ENCODE results near the gene SF3B5.
"Not testable (repeated sequence)": the region's sequence is repeated elsewhere in the genome, so short reads cannot be mapped to it uniquely, and the experiment has no call there.

Gene SF3B5

DNA sequence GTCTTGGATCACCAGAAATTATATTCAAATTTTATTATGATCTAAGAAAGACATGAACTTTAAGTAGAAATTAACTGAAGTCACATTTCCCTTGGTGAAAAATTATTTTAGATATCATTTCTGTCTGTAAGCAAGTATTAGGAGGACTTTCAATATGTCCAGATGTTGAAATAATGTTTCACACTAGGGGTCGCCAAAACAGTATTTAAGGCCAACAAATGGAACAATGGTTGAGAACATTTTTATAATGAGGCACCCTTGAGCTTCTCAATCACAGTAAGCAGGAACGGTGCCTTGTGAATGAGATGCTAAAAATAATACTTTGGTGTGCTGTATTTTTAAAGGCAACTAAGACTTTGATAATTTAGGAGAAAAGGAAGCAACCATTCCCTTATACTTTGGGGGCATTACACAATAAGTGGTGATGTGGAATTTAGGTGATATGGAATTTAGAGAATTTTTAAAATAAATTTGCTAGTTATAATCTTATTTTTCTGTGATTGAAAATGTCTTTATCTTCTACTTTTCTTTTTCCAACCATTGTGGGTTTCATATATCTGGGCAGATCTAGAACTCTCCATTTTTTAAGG, 9.6 kb upstream of the SF3B5 start:
- peak; percentile 60 for DNase-seq (ENCODE audit: low spot score)

DNA sequence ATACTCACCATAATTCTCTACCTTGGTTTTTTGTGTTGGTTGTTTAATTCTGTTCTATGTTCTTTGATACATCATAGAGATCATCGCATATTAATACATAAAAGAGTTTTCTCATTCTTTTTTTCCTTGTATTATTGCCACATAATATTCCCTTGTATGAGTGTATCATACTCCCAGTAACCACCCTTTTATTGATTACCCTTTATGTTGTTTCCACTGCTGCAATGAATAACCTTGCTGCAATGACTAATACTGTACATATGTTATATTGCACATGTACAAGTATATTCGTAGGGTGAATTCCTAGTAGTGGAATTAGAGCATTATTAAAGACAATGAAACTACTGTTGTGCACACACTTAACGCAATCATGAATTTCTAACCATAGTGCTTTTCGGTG, 9.1 kb upstream of the SF3B5 start:
- no peak for DNase-seq (ENCODE audit: low spot score)

DNA sequence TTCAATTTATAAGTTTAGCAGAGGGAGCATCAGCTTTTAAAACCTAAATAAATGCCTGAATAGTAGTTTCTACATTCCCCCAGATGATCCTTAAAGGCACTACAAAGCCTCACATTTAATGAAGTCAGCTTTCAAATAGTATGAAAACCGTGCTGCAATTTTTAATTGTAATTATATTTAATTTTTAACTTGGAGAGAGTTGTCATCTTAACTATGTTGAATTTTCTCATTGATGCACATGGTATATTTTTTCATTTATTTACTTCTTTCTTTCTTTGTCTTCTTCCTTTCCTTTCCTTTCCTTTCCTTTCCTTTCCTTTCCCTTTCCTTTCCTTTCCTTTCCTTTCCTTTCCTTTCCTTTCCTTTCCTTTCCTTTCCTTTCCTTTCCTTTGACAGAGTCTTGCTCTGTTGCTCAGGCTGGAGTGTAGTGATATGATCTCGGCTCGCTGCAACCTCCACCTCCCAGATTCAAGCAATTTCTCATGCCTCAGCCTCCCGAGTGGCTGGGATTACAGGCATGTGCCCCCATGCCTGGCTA, 7.7 kb upstream of the SF3B5 start:
- DNase-seq (ENCODE audit: low spot score): no peak

DNA sequence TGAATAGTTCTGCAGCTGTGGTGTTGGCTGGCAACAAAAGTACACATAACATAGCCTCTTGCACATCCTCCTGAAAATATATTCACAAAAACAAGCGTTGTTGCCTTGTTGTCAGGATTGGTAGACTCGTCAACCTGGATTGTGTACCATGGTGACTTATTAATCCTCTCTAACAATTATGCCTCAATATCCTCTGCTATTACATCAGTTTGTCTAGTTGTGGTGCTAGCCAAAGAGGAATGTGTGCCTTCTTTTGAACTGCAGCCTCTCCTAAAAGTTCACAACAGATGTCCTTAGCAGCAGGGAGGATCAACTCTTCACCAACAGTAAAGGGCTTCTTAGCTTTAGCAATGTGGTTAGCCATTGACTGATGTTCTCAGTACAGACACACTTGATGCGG, 3.6 kb upstream of the SF3B5 start:
- DNase-seq (ENCODE audit: low spot score): no peak

DNA sequence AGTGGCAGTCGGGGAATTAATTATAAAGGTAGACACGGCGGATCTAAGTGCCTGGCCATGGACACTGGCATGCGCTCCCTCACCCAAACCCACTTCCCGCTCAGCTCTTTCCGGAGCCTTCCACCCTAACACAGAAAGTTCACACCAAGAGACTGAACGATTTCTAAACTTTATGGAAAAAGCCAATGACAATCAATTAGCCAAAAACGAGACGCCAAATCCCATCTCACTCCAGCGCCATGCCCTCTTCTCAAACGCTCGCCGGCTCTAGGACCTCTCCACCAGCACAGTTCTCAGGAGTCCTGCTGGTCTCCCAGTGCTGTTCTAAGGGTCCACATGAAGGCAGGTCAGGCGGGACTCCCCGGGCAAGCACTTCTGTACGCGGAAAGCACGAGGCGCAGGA, 641 bp downstream of the SF3B5 start:
- DNase-seq (ENCODE audit: low spot score): no peak

DNA sequence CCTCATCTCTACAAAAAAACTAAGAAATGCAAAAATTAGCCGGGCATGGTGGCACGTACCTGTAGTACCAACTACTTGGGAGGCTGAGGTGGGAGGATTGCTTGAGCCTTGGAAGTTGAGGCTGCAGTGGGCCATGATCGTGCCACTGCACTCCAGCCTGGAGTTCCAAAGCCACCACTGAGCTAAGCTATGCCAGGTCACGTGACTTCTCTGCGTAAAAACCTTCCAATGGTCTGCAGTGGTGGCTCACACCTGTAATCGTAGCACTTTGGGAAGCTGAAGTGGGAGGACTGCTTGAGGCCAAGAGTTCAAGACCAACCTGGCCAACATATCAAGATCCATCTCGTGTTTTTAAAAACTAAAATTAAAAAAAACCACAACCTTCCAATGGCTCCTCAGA, 1.7 kb downstream of the SF3B5 start:
- no peak for DNase-seq (ENCODE audit: low spot score)

DNA sequence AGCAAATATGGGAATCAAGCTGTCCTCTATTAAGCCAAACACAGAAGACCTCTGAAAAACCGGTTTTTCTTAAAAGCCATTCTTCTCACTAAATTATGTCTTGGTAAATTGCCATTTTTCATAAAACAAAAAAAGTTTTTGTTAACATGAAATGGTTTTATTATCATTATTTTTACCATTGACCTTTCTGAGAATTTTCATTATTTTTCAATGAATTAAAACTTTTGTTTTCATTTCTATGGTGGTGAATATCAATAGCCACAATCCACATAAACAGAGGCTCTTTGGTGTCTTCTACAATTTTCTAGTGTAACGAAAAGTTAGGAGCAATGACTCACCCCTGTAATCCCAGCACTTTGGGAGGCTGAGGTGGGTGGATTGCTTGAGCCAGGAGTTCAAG, 2.1 kb downstream of the SF3B5 start:
- DNase-seq (ENCODE audit: low spot score): no peak

DNA sequence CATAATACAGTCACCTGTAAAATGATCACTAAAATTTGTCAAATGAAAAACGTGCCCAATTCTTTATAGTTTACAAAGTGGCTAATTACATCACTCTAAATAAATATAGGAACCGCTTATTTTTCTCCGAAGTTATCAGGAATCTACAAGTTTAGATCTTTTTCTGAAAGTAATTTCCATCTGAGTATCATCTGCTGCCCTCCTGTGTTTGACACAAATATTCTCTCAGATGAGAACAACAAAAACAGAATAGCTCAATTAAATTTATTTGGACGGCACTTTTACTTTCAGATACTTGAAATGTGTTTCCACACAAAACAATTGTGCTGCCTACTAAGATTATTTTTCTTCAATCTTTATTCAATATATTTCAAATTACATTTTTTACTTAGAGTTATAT, 5.0 kb downstream of the SF3B5 start:
- DNase-seq (ENCODE audit: low spot score): no peak

DNA sequence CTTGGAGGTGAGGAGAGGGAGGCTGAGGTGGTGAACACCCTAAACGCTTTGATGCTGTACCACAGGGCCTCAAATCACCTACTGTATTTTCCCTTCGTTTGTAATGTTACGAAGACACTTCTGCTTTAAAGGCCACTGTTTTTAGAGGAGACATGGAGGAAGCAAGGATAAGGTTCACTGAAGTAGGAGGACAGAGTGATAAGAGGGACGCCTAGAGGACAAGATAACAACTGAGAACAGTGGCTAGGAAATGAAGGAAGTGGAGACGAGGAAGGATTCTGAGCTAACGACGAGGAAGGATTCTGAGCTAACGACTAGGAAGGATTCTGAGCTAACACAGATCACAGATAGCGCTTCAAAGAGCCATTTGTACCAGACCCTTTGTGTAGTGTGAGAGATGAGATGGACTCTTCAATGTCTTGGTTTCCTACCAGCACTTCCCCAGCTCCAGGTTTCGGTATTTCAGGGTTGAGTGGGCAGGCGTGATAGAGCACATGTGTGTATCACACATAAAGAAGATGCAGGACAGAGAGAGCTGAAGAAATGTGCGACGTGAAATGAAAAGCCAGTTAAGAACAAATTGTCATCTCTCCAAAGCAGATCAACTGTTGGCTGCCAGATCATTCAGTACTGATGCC, 7.5 kb downstream of the SF3B5 start:
- DNase-seq (ENCODE audit: low spot score): no peak

DNA sequence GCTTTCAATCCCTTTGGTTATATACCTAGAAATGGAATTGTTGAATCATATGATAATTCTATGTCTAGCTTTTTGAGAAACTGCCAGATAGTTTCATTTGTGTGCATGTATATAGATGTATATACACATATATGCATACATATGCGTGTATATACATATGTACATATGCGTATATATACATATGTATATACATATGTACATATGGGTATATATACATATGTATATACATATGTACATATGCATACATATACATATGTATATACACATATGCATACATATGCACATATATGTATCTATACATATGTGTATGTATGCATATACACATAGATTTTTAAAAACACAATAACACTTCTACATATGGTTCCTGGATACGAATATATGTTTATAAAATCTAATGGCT, 8.4 kb downstream of the SF3B5 start:
- DNase-seq (ENCODE audit: low spot score): no peak

DNA sequence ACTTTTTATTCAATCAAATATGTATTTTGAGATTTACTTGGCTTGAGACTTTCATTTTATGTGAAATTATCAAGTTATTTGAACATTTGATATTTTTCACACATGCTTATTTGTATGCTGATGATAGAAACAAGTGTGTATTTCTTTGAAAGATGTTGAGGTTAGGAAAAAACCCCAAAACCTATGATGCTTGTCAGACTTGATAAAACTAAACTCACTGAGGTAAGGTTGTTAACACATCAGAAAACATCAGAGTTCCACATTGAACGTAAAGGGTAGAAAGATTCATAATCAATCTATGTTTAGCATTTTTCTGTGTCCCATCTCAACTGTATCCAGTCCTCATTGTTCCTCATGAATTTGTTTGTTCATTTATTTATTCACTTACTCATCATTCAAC, 12.2 kb downstream of the SF3B5 start:
- DNase-seq (ENCODE audit: low spot score): no peak

DNA sequence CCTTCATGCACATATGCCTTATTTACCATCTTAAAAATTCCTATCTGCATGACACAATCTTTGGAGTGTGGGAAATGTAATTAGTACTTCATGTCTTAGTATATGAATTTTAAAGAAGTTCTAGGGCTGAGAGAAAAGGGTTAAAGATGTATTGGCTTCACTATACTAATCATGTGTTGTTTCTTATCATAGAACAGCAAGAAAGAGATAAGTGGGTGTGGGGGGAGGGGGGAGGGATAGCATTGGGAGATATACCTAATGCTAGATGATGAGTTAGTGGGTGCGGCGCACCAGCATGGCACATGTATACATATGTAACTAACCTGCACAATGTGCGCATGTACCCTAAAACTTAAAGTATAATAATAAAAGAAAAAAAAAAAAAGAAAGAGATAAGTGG, 13.0 kb downstream of the SF3B5 start:
- DNase-seq (ENCODE audit: low spot score): not testable (repeated sequence)

DNA sequence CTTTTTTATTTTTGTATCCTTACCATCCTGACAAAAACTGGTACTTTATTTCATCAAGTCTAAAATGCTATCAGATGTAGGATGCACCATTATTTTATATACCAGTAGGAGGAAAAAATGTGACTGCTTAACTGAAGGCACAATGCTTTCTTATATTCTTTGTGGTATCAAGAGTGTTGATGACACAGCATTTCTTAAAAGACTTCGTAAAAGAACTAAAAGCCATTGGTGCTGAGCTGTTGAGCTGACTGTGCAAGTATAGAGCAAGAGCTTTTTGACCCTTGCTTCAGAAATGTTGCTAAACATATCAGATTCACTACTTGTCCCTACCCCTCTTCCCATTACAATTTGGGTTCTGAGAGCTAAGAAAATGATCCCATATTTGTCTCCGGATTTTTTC, 17.5 kb downstream of the SF3B5 start:
- DNase-seq (ENCODE audit: low spot score): no peak

DNA sequence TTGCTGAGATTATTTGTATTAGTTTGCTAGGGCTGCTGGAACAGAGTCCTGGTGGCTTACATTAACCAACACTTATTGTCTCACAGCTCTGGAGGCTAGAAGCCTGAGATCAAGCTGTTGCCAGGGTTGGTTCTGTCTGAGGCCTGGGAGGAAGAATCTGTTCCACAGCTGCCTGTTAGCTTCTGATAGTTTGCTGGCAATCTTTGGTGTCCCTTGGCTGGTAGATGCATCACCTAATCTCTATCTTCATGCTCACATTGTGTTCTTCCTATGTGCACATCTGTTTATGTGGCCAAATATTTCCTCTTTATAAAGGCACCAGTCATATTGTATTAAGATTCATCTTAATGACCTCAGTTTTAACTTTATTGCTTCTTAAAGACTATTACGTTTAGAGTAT, 19.5 kb downstream of the SF3B5 start:
- no peak for DNase-seq (ENCODE audit: low spot score)

DNA sequence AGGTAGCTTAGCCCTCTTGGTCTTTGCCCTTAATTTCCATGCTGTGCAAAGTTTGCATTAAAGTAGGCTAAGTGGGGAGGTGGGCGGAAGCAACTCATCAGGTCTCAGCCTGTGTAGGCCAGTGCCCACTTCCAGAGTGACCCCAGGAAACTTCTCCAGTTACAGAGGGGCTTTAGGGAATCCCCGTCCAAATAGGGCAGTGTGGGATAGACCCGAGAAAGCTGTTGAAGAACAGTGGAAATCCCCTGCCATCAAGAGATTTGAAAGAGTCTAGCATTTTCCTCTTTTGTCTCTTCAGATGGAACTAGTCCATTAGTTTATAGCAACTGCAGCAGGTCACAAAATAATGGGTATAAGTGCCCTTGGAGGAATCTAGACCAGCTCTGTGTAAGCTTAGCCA, 20.2 kb downstream of the SF3B5 start:
- no peak for DNase-seq (ENCODE audit: low spot score)

DNA sequence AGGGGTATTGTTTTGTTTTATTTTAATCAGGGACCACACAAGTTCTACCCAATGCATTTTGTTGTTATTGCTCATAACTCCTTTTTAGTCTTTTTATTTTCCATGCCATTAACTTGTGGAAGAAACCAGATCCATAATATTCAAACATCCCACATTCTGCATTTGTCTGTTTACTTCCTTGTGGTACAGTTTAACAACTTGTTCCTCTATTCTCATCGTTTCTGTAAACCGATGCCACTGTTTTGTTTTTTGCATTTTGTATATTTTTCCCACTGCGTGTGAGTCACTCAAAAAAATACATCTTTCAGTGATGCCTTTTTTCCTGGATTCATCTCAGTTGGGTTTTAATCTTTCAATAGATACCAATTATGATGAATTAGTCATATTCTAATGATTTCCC, 22.3 kb downstream of the SF3B5 start:
- DNase-seq (ENCODE audit: low spot score): no peak

DNA sequence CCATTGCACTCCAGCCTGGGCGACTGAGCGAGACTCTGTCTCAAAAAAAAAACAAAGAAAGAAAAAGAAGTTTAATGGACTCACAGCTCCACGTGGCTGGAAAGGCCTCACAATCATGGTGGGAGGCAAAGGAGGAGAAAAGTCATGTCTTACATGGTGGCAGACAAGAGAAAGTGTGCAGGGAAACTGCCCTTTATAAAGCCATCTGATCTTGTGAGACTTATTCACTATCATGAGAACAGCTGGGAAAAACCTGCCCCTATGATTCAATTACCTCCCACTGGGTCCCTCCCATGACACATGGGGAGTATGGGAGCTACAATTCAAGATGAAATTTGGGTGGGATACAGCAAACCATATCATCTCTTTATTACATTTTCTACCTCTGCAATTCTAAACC, 25.9 kb downstream of the SF3B5 start:
- no peak for DNase-seq (ENCODE audit: low spot score)

DNA sequence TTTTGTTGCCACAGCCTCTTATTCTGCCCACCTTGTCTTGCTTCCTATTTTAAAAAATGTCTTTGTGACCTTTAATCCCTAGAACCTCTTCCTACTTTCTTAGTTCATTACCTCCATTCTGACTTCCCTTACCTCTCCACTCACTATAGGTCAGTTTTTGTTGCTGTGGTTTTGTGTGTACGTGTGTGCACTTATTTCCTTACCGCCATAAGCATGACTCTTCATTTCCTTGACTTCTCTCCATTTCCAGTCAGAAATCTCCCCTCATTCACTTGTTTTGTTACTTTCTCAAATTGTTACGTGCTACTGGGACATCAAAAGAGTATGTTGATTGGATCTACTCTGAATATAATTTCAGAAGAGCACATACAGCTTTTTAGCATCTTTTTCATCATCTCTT, 26.6 kb downstream of the SF3B5 start:
- DNase-seq (ENCODE audit: low spot score): no peak

DNA sequence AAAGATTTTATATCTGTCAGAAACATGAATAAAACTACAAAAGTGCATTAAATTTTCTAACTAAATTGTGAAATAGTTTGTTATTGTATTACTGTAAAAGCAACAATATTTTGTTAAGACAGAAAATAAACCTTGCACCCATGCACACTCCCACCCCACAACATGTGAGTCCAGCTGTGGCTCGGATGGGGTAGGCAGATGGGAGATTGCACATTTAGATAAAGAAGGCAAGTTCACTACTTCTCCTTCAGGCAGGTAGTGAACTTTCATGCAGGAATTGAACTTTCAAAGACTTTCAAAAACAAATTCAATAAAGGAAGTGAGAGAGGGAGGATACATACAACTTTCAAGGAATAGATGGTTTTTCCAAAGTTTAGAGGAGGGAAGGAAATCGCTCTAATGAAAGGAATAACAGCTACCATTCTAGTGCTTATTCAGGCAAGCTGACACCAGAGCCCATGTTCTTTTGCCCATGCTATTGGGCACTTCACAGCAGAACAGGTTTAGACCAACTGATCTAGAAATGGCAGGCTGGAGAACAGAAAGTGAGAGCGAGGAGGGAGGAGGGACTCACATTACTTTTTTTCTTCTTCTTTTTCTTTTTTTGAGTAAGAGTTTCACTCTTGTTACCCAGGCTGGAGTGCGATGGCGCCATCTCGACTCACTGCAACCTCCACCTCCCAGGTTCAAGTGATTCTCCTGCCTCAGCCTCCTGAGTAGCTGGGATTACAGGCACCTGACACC, 28.5 kb downstream of the SF3B5 start:
- DNase-seq (ENCODE audit: low spot score): no peak

DNA sequence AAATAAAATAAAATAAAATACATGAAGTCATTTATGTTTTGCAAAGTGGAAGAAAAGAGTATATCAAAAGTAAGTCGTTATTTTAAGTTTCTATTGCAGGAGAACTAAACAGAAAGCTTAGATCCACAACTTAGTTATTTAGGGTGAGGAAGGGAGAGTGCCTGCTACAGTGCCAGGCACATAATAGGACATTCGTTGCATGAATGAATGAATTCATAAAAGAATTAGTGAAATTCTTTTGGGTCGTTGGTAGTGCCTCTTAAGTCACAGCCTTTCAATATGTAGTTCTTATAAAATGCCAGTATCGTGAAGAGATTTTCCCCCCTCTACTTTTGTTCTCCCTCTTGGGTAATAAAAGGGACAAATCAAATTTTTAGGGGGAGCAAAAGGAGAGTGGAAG, 29.1 kb downstream of the SF3B5 start:
- DNase-seq (ENCODE audit: low spot score): no peak

DNA sequence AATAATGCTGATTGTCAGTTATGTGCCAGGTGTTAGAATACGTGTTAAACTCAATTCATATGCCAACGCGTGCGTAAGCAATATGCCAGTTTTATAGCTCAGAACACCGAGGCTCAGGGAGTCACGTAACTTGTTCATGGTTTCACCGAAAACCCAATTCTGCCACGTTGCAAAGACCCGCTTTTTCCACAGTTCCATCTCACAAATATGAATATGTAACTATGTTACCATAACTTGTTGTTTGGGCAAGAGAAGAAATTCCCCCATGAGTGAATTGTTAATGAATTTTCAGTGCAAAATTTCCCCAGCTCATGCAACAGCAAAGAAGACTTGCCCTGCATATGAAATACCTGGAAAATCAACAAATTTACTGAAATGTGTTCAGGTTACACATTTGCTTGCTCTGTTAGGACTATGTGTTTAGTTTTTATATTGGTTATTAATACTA, 30.1 kb downstream of the SF3B5 start:
- DNase-seq (ENCODE audit: low spot score): no peak

DNA sequence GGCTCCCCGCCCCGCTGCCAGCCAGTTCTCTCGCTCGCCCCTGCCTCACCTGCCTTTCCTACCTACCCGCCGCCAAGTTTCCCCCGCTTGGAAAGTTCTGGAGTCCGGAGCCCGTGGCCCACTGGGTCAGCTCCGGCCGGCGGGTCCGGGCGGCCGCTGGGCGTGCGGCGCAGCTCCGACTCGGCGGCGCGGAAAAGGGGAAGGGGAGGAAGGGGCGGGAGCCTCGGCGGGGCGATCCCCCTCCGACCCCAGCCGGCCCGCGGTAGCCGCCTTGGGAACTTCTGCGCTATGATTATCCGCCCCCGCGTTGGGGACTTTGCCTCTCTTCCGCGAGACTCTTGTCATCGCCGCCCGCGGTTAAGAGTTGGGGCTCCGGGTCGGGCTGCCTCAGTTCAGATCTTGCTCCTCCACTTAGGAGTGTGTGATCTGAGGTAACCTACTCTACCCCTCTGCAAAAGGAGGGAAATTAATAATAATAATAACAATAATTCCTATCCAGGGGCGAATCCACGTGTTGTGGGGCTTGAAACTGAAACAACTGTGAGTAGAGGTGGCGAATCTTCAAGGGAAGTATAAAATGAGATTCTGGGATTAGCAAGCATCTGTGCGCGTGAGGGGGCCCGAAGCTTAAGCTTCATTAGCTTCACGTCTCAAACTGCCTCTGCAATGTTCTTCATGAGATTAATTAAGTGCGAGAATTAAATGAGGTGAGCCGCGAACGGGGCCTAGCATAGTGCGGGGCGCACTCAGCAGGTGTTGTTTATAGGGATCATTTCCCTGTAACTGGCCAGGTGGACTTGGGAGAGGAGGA, 30.8 kb downstream of the SF3B5 start:
- DNase-seq (ENCODE audit: low spot score): peak; percentile 12

Measured in LoVo (cell line).